Measurements from ENCODE around the gene SSBP4.

The SSBP4 gene

DNA sequence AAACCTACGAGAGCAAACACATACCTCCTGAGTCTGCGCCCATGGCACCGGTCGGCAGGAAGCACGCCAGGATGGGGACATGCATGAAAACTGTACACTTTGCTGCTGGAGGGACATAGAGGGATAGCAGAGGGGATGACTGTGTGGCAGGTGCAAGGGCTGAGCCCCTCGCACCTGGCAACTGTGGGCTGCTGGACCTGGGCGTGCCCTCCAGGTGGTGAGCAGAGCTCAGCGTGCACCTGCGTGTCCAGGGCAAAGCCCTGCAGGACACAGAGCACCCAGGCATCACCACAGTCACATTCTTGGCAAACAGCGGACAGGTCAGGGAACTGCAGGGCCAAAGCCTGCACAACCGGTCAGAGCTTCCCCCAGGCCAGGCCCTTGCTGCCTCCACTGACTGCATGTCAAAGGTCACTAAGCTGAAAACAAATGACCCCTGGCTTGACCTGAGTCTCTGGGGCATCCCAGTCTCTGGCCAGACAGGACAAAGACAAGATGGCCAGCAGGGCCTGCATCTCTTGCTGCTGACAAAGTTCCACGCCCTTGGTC, 27.7 kb downstream of the SSBP4 start:
- DNase-seq: no peak

DNA sequence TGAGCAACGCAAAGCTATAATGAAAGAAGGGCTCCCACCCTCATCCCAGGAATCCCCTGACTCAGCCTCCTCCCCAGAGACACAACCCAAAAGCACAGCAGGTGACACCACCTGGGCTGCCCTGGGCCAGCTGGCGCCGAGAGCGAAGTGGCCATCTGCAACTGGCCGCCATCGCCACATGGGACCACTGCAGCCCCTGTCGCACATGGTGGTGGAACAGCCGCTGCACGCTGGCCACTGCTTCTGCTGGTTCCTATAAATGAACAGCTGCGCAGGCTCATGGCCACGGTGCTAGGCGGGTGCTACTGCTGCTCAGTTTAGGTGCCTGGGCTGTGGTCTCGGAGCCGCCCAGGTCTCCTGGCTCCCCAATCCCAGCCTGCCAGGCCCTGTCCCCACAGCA, 30.4 kb downstream of the SSBP4 start:
- no peak for DNase-seq

DNA sequence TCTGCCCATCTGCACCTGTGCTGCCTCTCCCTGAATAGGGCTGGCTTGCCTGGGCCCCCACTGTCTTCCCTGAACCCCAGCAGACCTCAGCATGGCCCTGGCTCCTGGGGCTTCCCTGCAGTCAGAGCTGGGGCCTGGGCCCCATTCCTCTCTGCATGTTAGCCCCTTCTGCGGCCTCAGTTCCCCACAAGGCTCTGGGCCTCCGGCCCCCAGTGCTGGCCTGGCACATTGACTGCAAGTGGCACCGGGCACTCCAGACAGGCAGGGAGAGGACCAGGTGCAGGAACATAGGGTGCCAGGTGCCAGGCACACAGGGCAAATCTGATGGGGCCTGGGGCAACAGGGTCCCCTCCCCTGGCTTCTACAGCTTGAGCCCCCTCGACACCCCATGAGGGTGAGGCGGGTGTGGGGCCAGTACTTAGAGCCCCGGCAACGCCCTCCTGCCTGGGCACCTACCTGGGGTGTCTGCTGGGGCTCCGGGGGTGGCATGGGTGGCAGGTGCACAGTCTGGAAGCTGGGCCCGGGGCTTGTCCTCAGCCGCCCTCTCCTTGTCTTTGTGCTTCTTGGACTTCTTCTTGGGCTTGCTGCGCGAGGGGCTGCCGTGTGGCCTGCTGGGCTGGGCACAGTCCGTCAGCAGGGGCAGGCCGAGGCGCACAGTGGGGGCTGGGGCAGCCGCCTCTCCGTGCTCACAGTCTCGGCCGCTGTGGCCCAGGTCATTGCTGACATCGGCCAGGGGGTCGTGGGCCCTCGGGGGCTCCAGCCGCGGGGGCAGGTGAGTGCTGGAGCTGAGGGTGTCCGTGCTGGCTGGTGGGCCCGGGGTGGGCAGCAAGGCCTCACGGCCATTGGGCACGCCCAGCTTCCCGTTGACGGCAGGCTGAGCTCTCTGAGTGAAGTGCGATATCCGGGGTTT, 31.1 kb downstream of the SSBP4 start:
- DNase-seq: no peak

DNA sequence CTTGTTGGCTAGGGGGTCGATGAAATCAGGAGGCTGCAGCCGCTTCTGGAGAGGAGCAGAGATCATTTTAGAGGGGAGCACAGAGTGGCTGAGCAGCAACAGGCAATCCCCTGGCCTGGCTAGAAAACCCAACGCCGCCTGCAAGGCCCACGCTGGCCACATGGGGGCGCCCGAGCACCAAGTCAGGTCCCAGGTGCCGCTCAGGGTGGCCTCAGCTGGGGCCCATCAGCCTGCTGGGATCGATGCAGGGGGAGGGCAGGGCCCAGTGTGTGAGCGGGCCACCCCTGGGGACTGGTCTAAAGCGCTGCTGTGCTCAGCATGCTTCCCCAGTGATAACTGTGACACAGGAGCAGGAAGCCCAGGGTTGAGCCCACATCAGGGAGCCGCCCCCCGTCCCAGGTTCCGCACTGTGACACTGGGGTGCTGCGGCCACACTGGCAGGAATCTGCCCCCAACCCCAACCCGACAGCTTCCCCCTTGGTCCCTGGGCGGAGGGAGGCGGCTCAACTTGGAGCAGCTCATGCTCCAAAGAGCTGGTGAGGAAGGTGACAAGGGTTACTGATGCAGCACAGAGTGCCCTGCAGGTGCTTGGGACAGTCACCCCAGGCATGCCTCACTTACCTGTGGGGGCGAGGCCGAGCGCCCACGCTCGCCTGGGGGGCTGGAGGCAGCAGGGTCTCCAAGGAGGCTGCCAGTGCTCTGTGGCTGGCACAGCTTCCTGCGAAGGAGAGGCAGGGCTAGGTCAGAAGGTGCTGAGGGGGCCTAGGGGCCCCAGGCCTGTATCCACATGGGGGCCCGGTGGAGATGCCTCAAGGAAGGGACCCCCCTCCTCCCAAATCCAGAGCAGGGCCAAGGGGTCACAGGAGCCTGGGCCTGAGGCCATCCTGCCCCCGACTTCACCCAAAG, 32.0 kb downstream of the SSBP4 start:
- no peak for DNase-seq

DNA sequence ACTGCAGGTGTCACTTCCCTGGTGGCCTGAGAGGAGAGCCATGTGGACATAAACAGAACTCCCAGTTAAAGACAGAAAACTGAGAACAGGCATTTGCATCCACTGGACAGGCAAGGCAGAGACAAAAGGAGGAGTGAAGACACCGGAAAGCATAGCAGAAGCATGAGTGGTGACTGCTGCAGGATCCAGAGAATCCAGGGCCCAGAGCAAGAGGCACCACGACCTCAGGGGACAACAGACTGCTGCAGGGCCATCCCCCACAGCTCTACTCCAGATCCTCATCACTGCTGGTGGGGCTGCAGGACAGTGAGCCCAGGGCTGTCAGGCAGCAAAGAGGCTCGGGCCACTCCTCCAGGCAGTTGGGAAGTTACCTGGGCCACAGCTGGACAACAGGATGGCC, 33.2 kb downstream of the SSBP4 start:
- DNase-seq: no peak

DNA sequence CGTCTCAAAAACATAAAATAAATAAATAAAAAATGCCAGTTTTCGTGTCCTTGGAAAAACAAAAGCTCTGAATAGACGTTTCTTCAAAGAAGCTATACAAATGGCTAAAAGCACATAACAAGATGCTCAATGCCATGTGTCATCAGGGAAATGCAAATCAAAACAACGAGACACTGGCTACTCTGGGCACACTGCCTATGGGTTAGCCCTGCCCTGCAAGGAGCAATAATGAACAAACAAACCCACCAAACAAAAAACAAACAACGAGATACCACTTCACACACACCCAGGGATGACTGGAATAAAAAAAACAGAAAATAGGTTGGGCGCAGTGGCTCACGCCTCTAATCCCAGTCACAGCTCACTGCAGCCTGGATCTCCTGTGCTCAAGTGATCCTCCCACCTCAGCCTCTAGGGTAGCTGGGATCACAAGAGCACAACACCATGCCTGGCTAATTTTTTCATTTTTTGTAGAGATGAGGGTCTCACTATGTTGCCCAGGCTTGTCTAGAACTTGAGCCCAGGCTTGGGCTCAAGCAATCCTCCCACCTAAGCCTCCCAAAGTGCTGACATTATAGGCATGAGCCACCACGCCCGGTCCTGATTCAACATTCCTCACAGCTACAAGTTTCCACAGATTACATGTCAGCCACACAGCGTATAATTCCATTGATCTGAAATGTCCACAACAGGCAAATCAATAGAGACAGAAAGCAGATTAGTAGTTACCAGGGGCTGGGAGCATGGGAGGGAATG, 34.2 kb downstream of the SSBP4 start:
- DNase-seq: no peak

DNA sequence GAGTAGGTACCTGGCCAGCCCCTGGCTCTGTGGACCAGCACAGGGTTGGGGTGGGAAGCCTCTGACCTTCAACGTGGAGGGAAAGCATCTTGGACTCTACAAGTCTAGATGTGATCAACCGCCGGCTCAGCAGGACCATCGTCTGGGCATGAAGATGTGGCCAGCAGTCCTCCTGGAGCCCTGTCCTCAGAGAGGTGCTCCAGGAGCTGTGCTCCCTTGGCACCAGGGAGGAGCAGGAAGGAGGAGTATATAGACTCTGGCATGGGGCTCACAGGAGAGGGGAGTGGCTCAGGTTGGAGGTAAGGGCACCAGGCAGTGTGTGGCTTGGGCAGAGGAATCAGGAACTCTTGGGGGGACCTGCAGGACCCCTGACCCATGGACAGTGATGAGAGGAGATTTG, 37.1 kb downstream of the SSBP4 start:
- DNase-seq: no peak

DNA sequence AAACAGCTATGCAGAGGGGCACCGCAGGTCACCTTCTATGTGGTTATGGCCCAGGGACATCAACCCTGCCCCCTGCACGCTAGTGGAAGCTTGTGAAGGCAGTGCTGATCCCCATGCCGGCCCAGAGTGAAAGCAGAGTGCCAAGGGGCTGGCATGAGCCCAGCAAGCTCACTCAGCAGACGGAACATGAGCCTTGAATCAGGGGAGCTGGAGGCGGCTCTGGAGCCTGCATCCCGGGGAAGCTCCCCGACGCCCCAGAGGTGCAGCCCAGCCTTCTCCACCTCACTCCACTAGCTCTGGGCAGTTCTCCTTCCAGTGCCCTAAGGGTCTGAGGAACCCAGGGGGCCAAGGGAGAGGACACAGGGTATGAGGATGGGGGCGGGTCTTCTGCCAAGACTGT, 37.8 kb downstream of the SSBP4 start:
- DNase-seq: no peak

DNA sequence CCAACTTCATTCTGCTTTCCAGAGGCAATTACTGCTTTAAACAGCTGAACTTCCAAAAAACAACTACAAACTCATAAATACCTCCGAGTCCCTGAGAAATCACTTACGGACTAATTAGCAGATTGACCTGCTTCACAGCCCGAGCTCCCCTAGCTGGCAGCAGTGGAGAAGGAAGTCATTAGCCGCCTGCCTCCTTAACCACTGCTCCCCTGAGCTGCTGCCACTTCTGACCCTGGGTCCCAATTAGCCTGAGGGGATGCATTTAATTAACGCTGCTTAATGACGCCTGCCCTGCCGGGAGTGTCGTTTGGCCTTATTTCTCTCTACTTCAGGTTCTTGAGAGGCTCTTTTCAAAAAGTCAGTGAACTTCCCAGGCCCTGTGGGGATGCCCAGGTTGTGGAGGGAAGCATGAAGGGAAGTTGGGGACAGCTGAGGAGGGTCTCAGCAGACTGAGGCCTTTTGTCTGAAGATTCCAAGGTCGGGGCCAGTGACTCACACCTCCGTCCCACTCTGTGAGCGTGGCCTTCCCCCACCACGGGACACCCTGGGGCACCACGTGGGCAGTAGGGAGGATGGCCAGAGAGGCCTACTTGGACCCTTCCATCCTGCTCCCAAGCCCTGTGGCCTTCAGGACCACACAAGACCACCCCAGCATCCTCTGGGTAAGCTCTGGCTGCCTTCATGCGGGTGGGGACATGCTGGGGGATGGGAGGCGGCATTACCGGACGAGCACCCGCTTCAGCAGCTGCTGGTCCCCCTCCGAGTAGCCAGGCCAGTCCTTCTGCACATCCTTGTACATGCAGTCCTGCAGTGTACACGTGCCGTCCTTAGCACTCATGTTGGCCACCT, 38.5 kb downstream of the SSBP4 start:
- DNase-seq: no peak

DNA sequence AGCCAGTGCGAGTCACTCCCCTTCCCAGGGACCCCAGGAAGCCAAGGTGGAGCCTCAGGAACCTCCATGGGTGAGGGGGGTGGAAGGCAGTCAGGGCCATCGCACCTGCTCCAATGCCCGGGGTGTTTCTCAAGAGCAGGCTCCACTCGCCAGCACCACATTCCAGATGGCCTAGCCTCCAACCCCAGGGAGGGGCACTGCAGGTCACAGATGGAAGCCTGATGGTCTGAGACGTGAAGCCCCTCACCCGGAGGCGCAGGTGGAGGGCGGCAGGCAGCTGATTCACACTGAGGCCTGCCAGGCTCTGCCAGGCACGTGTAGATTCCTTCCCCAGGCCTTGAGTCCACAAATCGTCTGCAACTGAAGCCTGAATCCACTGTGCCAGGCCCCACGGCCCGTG, 41.7 kb downstream of the SSBP4 start:
- DNase-seq: no peak

DNA sequence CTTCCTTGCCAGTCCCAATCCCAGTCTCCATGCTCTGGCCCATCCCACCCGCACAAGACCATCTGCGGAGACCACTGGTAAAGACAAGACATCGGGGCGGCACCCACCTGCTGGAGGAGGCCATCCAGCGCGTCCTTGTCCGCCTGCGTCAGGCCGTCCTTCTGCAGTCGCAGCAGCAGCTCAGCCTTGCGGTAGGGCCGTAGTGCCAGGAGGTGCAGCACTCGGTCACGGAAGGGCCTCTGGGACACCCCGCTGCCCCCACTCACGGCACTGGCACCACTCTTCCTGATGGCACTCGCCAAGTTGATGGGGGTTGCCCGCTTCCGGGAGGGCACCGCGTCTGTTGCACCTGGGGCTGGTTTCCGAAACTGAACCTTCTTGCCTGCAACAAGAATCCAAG, 42.3 kb downstream of the SSBP4 start:
- DNase-seq: no peak

DNA sequence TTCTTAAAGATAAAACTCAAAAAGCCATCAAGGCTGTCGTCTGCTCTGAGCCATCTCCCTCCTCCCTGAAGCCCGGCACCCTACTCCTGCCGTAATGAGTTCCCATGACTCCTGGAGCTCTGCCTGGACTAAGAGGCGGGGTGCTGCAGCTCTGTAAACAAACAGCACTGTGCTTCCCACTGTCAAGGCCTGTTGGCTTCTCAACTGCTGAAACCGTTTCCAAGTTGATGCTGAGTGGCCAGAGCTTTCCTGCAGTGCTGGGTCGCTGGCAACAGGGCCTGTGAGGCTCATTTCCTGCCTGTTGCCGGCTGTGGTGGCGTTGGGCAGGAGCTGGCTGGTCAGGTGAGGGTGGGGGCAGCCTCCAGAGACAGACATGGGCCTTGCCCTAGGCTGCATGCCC, 45.4 kb downstream of the SSBP4 start:
- peak; percentile 27 for DNase-seq

DNA sequence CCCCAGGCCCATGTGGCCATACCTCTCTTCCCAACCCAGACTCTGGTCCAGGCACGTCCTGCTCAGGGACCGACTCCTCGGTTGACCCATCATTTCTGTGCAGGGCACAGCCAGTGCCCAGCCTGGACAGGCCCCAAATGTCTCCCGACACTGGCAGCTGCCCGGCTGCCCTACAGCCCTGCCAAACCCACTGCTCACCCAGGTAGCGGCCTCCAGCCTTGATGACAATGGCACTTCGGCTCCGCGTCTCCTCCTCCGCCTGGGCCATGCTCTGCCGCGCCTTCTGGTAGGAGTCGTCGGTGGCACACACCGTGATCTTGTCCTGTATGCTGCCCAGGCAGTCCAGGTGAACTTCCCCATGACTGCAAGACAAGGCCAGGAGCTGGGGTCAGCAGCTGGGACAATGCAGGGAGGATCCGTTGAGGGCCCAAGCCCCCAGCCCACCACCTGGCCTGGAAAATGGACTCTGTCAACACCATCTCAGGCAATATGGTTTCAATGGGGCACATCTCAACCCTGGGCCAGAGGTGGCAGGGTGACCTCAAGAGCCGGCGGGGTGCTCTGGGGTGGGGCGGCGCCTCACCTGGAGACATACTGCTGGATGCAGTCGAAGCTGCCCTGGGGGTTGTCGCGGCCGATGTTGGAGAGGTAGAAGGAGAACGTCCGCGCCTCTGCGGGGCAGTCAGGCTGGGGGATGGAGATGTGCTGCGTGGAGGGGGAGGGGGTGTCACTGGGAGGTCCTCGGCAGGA, 46.2 kb downstream of the SSBP4 start:
- no peak for DNase-seq

DNA sequence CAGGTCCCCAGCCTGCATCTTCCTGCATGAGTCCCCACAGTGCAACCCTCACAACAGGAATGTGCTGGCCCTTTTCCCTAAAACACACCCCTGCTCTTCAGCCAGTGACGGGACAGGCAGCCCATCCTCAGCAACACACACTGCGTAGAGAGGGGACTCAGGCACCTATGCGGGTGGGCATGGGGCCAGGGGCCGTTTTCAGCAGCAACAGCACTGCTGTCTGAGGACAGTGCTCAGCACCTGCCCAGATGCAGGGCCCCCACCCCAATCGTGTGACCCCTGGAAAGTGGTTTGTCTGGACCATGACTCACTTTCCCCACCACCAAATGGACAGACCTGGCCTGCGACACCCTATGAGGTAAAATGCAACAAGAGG, 46.8 kb downstream of the SSBP4 start:
- no peak for DNase-seq

DNA sequence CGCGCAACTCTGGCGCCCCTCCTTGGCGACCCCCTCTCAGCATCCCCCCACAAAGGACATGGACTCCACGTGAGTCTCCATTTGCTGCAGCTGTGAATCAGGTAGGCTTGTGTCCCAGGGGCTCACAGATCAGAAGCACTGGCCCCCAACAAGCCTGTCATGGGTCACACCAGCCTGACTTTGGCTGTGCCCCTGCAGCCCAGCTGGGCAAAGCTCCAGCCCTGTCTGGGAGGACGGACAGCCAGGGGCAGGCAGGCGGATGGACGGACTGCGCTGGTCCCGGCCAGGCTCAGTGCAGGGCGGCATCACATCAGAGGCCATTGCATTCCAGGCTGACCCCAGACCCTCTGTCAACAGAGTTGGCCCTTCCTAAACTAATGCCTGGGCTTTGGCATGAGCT, 47.2 kb downstream of the SSBP4 start:
- DNase-seq: no peak

DNA sequence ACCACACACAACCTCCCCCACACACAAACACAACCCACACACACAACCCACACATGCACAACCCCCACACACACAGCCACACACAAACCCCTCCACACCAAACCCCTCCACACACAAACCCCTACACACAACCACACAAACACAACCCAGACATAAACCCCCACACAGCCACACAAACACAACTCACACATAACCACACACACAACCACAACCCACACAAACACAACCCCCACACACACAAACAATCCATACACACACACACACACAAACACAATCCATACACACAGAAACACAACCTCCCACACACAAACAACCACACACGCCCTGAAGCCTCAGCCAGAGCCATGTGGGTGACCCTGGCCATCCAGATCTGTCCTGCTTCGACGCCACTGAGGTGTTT, 48.8 kb downstream of the SSBP4 start:
- no peak for DNase-seq

DNA sequence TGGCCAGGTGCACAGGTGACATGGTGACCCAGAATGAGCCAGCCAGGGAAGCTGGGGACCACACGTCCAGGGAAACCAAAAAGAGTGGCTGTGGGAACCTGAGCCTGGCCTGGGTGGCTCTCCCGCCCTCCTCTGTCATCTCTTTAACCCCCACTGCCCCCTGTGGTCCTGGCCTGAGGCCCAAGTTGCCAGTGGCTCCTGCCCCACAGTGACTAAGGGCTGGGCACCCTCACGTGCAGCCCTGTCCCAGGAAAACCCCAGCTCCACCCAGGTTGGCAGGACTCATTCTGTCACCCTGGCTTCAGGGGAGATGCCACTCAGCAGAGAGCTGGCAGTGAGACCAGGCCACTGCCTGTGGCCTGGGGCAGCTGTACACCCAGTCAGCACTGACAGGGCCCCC, 49.3 kb downstream of the SSBP4 start:
- no peak for DNase-seq

DNA sequence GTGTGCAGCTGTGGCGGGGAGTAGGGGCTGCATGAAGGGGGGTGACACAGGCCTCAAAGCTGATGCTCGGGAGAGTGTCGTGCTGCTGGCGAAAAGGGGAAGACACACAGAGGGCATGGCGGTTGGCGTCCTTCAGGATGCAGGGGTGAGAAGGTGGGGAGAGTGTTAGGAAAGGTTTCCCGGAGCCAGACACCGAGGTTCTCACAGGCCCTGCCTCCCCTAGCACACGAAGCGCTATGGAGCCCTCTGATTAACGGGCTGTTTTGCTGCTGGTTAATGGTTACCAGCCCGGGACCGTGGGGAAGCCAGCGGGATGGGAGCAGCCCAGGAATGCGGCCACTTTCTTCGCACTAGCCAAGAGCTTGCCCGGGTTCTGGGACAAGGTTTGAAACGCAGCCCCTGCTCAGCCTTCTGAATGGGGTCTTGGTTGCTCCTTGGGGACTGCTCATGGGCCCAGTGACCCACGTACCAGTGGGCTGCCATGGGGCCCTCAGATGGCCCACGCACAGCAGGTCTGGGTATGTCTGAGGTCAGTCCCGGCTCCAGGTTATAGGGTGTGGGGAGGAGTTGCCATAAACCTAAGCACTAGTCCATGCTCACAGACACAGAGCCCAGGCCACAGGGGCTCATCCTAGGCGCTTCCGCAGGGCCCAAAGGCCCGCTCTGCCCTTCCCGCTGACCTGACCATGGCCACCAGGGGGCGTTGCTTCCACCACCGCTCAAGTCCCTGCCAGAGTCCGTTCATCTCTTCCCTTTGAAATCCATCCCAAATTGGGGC, 50.1 kb downstream of the SSBP4 start:
- peak; percentile 14 for DNase-seq

DNA sequence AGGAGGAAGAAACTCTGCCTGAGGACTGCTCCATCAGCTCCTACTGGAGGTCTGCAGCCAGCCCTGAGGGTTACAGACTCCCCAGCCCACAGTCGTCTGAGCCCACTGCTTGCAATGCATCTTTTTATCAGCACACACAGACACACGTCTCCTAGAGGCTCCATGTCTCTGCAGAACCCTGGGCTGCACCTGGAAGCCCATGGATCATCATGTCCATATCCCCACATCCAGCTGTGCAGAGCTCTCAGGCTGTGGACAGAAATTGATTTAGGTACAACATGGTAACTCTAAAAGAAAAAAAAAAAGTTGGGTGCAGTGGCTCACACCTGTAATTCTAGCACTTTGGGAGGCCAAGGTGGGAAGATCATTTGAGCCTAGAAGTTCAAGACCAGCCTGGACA, 51.6 kb downstream of the SSBP4 start:
- DNase-seq: no peak

DNA sequence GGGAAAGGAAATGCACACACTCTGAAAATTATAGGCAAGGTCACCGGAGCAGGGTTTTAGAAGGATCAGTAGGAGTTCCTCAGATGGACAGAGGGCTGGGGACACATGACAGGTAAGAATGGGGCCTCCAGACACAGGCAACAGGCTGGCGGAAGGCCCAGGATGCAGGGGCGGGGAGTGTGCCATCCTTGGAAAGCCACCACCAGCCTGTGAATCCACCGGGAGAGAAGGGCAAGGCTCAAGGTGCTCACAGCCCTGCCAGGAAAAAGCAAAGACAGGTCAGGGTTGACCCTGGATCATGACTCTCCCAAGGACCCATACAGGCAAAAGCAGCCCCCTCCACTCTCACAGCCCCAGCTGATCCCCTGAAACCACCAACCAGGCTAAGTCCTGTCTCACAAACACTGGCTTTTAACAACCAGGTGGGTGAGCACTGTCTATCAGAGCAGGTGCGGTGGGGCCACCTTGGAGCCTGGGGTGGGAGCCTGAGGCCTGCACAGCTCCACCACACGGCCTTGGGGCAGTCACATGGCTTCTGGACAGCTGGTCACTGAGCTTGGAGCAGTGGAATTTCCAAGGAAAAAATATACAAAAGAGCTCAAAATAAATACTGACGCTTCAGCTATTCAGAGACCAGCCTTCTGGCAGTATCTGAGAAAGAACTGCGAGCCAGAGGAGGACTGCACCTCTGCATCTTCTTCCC, 54.0 kb downstream of the SSBP4 start:
- no peak for DNase-seq
